ENCODE measurements around the gene RASL10B. TPM values are rescaled to one million over a fixed set of nuclear protein-coding genes. Genes with fewer than 3 reads are reported as not detected.
"Not testable (repeated sequence)": the region's sequence is repeated elsewhere in the genome, so short reads cannot be mapped to it uniquely, and the experiment has no call there.

RASL10B gene
- total and polyA plus RNA-seq, 7 donors: 0.60 to 5.5 (median 3.6) TPM; not detected in 1

- Histone ChIP-seq H3K9me3 (no peaks in the 10 kb centered on the region), H3K27me3 (peaks cover 20 to 74% (median 48%) of the 10 kb centered on the region in 3 donors), H3K36me3 (no peaks in the 10 kb centered on the region), H3K4me3 (no peak overlapping the region), H3K4me1 (peaks cover 0 to 20% (median 13%) of the 10 kb centered on the region in 4 donors), H3K27ac (no peak overlapping the region)
- intact Hi-C loops (cut with DNase I): loop anchor here (5.0 to 10.0 kb wide), 5 partner anchors 84 to 584 kb away; partner anchors contain the start of gene SLFN12L
- DNase-seq: no peak
- WGBS, 2 donors: 69 to 83% methylated on average over 6 of the region's 6 CpGs
- TF ChIP-seq CTCF (IDR thresholded peaks at IDR 0.05): no peak
- no peak for TF ChIP-seq POLR2AphosphoS5 (IDR thresholded peaks at IDR 0.05)
- no peak for TF ChIP-seq EP300 (IDR thresholded peaks at IDR 0.05)
- TF ChIP-seq POLR2A (IDR thresholded peaks at IDR 0.05): no peak
Observed at GRCh38 chr17:35748979-35749378, 17.5 kb downstream of the RASL10B start.

GRCh38 chr17:35749560-35750412, 18.3 kb downstream of the RASL10B start:
- peaks cover 0 to 20% (median 13%) of the 10 kb centered on the region in 4 donors for H3K4me1 ChIP-seq
- 5 to 9% methylated on average over 35 of the region's 35 CpGs for WGBS, 2 donors
- H3K27me3 ChIP-seq: peaks cover 20 to 66% (median 41%) of the 10 kb centered on the region in 3 donors
- no peak overlapping the region for H3K27ac ChIP-seq
- no peaks in the 10 kb centered on the region for H3K36me3 ChIP-seq
- H3K4me3 ChIP-seq: no peak overlapping the region
- TF ChIP-seq POLR2AphosphoS5 (IDR thresholded peaks at IDR 0.05) (no peak), CTCF (IDR thresholded peaks at IDR 0.05) (no peak), POLR2A (IDR thresholded peaks at IDR 0.05) (no peak), EP300 (IDR thresholded peaks at IDR 0.05) (no peak)
- H3K9me3 ChIP-seq: no peaks in the 10 kb centered on the region
- no peak for DNase-seq
- intact Hi-C loops (cut with DNase I): loop anchor here (5.0 to 10.0 kb wide), 5 partner anchors 85 to 585 kb away; partner anchors contain the start of gene SLFN12L

- Histone ChIP-seq H3K4me1 (peaks cover 0 to 20% (median 13%) of the 10 kb centered on the region in 4 donors), H3K36me3 (no peaks in the 10 kb centered on the region), H3K4me3 (no peak overlapping the region), H3K9me3 (no peaks in the 10 kb centered on the region), H3K27me3 (peaks cover 20 to 57% (median 37%) of the 10 kb centered on the region in 3 donors), H3K27ac (no peak overlapping the region)
- WGBS, 2 donors: 71 to 76% methylated on average over 10 of the region's 10 CpGs
- DNase-seq: no peak
- intact Hi-C loops (cut with DNase I): no loop called here
- TF ChIP-seq POLR2A (IDR thresholded peaks at IDR 0.05) (no peak), POLR2AphosphoS5 (IDR thresholded peaks at IDR 0.05) (no peak), EP300 (IDR thresholded peaks at IDR 0.05) (no peak), CTCF (IDR thresholded peaks at IDR 0.05) (no peak)
Observed at GRCh38 chr17:35750526-35751395, 19.3 kb downstream of the RASL10B start.

GRCh38 chr17:35751541-35751940, 20.1 kb downstream of the RASL10B start:
- 86 to 91% methylated on average over 4 of the region's 4 CpGs for WGBS, 2 donors
- intact Hi-C loops (cut with DNase I); H3K27ac ChIP-seq; H3K4me3 ChIP-seq; H3K9me3 ChIP-seq; H3K36me3 ChIP-seq; DNase-seq: not testable (repeated sequence)
- Histone ChIP-seq H3K4me1 (peaks cover 0 to 20% (median 13%) of the 10 kb centered on the region in 4 donors), H3K27me3 (peaks cover 20 to 57% (median 37%) of the 10 kb centered on the region in 3 donors)

- Histone ChIP-seq H3K4me3 (no peak overlapping the region), H3K9me3 (no peaks in the 10 kb centered on the region), H3K27ac (peak overlapping the region in 1 of 4 donors; percentile 14), H3K27me3 (peaks cover 20 to 55% (median 37%) of the 10 kb centered on the region in 3 donors), H3K4me1 (peaks cover 0 to 20% (median 13%) of the 10 kb centered on the region in 4 donors), H3K36me3 (no peaks in the 10 kb centered on the region)
- no peak for TF ChIP-seq POLR2A (IDR thresholded peaks at IDR 0.05)
- TF ChIP-seq POLR2AphosphoS5 (IDR thresholded peaks at IDR 0.05): no peak
- TF ChIP-seq EP300 (IDR thresholded peaks at IDR 0.05): no peak
- no peak for TF ChIP-seq CTCF (IDR thresholded peaks at IDR 0.05)
- DNase-seq: no peak
- WGBS, 2 donors: 22 to 44% methylated on average over 16 of the region's 16 CpGs
- intact Hi-C loops (cut with DNase I): no loop called here
Observed at GRCh38 chr17:35752471-35752870, 21.0 kb downstream of the RASL10B start.

Data from sigmoid colon (tissue), 7 donors.